Fibroblast of upper back skin (primary cell): Measurements from ENCODE around the gene MRNIP.
A peak's percentile ranks its signal among the peaks of the same experiment; 100 is the strongest.
"Not testable (repeated sequence)": the region's sequence is repeated elsewhere in the genome, so short reads cannot be mapped to it uniquely, and the experiment has no call there.

Experiments used
- DNase-seq: peaks from one replicate; pipeline ENCODE4 v3.0.0-alpha.2; 2013

MRNIP gene

DNA sequence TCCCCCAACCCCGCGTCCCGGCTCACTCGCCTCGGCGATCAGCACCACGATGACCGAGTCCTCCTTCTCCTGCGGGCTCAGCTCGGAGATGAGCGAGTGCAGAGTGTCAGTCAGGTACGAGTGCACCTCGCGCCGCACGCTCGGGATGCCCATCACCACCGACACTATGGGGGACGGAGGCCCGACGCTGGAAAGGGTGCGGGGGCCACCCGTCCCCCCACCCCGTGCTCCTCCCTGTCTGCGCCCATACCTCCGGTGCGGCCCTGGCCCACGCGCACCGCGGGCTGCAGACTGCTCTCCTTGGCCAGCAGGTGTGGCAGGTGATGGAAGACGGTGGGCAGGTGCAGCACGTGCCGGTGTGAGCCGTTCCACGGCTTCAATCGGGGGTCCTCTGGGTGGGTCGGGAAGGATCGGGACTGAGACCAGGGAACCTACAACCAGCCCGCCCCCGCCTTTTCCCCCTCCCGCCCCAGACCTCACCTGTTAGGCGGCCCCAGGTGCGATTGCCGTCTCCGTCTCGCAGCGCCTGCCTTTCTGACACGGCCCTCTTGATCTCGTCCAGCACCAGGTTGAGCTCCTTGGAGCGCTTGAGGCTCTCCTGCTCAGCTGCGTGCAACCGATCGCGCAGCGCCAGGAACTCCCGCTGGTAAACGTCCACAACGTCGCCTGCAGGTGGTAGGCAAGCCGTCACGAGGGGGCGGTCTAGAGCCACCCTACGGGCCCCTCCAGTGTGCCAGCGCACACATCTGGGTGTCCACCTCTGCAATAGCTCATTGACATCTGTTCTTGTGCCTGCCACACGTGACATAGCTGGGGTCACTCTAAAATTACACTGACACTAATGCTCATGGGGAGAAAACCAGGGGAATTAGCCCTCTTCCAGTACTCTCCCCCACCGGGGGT, 57.1 kb downstream of the MRNIP start:
- peak; percentile 51 for DNase-seq

DNA sequence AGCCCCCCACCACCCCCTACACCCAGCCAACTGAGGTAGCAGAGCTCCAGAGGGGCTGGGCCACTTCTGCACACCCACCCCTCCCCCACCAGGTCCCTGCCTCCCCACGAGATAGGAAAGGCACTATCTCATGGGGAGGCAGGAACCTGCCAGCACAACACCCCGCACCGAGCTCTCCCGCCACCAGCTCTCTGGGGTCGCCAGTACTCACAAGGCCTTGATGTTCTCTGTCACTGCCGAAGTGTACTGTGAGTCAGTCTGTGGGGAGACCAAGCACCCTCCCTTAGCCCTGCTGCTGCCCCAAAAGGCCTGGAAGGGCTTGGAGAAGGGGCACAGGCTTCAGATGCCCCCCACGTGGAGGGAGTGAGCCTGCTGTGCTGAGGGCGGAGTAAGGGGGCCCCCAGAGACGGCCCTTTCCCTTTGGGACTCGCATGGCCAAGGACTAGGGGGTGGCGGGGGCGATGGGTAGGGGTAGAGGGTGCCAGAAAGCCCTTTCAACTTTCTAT, 57.9 kb downstream of the MRNIP start:
- DNase-seq: no peak

DNA sequence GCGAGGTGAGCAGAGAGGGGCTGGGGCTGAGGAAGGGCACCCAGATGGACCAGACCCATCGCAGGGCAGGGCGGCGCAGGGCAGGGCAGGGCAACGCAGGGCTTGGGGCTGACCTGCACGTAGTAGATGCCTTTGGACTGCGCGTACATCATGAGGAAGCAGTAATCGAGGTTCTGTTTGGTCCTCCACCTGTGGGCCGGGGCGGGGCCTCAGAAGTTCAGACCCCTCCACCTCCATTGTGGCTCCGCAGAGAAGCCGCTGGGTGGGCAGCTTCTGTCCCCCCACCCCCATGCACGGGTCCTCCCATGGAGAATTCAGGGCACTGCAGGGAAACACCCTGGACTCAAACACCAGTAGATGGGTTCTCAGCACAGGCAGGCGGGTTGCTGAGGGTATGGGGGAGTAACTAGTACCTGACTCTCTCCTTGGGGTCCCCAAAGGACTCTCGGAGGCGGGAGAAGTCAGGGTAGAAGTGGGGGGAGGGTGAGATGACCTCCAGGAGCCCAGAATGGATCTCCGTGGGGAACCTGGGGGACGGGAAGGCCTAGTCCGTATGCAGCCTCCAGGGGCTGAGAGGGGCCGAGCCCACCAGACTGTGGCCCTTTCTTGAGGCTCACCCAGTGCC, 58.4 kb downstream of the MRNIP start:
- no peak for DNase-seq

DNA sequence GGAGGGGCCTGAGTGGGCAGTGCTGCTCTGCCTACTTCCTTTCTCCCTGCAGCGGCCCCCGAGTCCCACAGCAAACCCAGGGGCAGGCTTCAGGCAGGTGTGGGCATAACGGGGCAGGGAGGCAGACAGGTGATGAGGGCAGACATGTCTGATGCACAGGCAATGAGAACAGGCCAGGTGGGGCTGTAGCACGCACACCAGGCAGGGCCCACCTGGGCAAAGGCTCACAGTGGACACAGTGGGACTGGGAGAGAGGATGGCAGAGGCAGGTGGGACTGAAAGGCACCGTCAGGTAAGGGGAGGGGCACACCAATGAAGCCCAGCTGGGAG, 59.0 kb downstream of the MRNIP start:
- no peak for DNase-seq

DNA sequence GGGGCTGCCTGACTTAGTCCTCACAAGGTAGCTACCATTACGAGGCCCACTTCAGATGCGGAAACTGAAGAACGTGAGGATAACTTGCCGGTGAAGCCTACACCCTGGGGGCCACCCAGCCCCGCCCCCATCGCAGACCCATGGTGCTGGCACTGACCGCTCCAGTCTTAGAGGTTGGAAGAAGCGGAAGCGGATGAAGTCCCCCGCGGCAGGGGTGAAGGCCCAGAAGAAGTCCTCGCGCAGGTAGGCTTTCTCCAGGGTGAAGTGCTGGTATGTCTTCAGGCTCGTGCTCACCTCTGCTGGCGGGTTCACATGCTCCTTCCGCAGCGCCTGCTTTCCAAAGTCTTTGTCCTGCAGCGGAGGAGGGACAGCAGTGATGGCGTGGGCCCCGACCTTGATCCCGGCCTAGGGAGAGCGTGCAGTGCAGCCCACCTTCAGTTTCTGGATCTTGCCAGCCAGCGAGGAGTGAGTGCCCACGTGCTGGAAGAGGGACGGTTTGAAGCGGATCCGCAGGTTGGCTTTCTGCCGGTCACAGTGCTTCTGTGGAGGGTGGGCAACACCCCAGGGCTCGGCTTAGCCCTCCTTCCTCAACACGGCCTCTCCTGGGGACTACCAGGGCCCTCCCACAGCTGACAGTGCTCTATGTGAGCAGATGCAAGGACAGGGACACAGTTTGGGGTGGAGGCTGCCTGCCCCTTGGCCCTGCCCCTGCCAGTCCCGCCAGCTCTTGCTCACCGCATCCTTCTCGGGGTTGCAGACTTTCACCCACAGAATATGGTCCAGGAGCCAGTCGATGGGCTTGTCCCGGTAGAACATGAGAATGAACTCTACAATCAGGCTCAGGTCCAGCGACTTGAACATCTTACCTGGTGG, 59.6 kb downstream of the MRNIP start:
- no peak for DNase-seq

DNA sequence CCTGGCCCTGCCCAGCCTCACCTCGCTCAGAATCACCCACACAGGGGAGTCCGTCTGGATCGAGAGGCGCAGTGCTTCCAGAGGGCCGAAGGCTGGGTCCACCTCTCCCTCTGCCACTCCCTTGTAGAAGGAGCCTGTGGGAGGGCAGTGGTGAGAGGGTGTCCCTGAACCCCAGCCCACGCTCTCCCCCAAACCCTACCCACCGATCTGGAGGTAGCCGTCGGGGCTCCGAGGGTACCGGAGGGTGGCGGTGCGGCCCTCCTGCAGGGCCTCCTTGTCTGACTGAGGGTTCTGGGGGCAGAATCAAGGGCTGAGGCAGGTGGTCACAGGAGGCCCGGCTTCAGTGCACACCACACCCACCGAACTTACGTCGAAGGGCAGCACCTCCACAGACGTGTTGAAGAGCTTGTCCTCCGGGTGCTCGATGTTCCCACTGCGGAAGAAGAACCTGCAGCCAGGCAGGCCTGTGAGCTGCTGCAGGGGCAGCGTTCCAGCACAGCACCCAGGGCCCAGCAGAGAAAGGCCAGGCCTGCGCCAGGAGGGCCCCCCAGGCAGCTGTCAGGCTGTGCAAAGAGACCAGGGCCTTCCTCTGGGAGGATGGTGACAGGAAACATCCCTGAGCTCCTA, 60.4 kb downstream of the MRNIP start:
- DNase-seq: no peak

DNA sequence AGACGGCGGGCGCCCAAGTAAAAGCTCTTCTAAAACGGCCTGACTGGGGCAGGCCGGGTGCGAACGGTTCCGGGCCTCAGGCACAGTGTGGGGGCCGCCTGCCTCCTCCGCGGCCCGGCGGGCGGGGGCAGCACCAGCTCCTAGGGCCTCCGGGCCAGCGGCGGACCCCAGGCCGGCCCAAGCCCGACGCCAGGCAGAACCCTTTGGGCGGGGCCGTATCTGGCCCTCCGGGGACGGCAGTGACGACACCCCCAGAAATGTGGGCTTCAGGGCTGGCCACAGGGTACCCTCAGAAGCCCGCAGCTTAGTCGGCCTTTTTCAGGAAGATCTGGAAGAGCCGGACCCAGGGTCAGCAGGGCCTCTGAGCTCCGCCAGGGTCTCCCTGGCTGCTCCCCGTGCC, 60.9 kb downstream of the MRNIP start:
- DNase-seq: no peak

DNA sequence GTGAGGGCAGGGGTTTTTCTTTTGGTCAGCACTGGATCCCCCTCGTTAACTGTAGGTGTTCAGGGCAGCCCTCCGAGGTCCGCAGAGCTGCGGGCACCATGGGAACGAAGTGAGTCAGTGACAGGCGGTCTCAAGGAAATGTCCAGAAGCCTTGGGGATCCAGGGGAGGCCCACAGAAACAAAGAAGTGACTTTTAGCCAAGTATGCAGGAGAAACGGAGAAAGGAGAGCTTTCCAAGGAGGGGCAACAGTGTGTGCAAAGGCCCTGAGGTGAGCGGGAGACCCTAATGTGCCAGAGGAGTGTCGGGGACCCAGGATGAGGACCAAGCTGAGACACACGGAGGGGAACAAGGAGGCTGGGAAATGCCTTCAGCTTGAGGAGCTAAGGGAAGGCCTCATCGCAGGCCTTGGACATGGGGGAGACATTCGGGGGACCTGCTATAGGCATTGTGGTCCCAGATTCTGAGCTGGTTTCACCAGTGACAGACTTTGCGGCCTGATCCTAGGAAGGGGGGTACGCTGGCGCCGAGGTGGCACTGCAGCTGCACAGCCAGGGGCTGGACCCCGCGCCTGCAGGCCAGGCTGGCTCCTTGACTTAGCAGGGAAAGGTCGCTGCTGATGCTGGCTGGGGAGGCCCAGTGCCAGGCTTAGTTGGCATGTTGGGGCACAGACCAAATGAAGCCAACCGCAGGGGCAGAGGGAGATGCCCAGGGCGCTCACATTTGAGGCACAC, 61.6 kb downstream of the MRNIP start:
- no peak for DNase-seq

DNA sequence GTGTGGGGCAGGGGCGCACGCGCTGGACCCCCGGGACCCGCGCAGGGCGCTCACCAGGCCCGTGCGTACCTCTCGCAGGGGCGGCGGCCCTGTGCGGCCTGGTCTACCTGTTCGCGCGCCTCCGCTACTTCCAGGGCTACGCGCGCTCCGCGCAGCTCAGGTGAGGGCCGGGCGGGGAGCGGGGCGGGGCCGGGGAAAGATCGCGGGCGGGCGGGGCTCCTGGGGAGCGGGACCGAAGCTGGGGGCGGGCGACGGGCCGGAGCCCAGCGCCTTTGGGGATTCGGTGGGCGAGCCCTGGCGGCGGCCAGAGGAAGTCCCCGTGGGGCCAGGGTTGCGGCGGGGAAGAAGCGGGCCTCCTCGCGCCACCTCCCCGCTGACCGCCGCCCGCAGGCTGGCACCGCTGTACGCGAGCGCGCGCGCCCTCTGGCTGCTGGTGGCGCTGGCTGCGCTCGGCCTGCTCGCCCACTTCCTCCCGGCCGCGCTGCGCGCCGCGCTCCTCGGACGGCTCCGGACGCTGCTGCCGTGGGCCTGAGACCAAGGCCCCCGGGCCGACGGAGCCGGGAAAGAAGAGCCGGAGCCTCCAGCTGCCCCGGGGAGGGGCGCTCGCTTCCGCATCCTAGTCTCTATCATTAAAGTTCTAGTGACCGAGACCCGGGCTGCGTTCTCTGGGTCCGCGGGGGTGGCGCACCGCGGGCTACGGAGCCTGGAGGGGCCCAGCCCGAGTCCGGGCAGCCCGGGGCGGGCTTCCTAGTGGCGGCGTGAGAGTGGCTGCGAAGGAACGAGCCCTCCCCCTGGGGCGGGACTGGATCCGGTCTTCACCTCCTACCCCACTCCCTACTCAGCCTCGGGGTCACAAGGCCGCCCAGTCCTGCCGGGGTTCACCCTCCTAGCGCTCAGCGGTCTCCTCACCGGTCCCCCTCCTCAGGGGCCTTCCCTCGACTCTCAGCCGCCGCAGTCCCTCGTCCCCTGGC, 62.5 kb downstream of the MRNIP start:
- peak; percentile 68 for DNase-seq

DNA sequence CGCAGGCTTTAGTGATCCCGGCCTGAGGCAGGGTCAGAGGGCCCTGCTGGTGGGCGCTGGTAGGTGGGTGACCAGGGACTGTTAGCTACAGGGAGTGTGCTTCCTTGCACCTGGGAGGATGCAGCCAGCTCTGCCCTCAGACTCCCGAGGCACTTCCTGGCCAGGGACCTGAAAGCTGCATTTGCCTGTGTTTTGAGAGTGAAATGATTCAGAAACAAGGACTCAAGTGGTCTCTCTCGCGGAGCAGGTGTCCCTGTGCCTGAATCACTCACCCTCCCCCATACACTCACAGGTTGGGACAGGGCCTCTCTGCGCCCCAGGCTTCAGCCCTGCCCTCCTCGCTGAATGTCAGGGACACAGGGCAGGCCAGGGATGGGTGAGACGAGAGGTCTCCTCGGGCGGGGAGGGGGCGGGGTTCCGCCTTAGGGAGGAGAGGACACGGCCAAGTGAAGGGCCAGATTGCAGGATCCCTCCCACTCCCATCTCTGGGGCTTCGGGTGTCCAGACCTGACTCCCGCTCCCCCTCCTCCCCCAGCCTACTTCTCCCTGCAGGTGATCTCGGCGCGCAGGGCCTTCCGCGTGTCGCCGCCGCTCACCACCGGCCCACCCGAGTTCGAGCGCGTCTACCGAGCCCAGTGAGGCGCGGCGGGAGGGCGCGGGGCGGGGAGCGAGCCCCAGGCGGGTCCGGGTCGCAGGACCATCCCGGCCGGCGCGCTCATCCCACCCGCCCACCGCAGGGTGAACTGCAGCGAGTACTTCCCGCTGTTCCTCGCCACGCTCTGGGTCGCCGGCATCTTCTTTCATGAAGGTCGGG, 63.4 kb downstream of the MRNIP start:
- no peak for DNase-seq

DNA sequence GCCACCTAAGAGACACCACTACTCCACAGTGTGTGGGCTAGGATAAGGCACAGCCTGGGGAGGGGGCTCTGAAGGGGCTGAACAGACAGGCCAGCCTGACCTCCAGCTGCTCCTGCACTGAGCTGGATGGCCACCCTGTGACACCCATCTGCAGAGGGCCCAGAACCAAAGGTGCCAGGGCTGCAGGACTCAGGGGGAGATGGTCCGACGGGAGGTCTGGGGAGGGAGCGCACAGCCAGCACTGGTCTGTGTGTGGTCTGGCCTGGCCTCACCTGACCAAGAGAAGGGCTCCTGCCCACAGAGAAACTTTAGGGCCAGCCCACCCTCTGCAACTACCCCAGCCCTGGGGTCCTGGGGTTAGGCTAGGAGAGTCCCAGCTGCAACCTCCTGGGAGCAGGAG, 64.0 kb downstream of the MRNIP start:
- no peak for DNase-seq

DNA sequence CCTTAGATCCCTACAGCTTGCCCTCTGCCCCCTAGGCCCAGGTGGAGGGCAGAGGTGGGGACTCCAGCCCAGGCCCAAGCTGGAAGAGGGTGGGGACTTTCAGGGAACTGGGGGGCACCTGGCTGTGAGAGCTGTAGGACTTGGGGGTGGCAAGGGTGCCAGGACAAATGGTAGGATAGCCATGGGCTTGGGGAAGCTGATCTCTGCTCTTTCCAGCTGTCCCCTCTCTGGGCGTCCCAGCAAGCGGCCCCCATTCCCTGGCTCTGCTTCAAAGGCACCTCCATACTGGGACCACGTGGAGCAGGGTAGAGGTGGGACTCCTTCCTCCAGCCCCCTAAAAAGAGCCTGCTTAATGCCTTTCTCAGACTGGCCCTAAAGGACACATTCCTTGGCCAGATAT, 64.4 kb downstream of the MRNIP start:
- no peak for DNase-seq

DNA sequence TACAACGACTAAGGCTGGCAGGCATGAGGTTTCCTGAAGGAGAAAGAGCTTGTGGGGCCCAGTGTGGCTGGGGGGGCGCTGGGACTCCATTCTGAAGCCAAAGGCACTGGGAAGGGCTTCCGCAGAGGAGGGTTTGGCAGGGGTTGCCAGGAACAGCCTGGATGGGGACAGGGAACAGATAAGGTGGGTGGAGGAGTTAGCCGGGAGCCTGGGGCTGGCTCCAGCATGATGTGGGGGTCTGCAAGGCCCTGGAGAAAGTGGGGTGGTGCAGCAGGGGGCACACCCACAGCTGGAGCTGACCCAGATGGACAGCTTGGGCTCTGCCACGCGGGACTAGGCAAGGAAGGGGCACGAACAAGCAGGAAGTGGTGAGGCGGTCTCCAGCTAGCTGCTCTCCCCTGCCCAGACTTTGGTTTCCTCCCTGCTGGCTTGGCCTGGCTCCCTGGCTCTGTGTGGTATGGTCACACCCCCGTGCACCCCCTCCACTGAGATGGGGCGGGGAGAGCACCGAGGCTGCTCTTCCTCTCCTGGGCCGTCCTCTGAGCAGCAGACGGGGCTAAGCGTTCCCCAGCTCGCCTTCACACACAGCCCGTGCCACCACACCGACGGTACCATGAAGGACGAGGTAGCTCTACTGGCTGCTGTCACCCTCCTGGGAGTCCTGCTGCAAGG, 65.0 kb downstream of the MRNIP start, which contains the start of gene LTC4S:
LTC4S (plus strand) TSS at position 519 of the 672 bp plus-strand sequence; CDS start at position 614, 95 bp downstream.
- DNase-seq: peak; percentile 65

DNA sequence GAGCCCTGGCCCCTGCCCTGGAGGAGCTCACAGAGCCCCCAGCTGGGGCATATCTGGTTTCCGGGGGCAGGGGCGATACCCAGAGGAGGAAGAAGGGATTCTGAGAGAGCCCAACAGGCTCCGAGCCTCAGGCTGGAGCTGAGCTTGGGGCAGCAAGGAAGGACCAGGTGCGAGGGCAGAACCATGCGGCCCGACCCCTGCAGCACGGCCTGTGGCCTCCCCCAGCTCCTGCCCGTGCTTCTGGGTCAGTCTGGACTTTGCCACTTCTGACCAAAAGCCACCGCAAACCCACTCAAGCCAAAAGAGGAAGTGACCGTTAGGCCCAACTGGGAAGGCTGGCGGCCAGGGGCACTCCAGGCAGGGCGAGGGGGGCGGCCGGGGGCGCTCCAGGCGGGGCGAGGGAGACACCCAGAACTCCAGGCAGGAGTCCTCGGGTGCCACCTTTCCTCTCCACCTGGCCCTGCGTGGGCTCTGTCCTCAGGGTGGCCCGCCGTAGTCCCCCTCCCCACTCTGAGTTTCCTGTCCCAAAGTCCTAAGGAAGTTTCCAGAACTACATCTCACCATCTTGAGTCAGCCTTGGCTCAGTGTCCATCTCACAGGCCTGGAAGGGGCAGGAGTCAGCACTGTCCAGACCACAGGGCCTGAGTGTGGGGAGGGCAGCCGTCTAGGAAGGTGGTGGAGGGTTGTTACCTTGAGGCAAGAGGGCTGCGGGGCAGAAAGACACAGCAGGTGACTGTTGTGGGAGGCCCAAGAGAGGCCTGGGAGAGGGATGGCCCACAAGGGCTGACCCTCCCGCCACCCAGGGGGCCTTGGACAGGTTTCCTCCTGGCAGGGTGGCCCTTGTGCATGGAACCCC, 65.8 kb downstream of the MRNIP start:
- no peak for DNase-seq

DNA sequence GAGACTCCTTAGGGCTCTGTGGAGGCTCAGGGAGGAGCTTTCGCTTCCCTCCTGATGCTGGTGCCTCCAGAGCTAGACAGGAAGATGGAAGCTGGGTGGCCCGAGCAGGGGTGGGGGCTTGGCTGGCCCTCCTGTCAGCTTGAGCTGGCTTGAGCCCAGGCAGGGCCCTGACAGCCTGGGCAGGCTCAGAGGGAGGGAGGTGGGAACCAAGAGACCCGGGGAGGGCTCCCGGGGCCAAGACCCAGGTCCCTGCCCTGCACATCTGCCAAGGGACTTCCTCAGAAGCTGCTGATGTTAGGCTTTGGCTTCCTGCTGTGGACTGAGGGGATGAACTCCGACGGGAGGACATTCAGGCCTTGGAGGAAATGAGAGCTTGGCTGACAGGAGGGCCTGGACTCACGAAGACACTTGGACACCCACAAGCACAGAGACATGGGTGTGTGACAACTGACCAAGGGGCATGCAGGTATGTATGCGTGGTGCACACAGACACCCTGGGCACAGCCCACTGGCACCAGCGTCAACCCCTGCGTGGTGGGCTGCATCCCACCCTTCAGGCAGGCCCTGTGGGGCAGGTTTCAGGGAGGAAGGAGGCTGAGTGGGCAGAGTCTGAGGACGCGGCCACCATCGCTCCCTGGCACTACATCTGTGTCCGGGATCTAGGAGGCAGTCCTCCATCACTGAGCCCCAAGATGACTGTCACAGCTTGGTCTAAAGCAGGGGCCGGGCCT, 66.6 kb downstream of the MRNIP start:
- no peak for DNase-seq

DNA sequence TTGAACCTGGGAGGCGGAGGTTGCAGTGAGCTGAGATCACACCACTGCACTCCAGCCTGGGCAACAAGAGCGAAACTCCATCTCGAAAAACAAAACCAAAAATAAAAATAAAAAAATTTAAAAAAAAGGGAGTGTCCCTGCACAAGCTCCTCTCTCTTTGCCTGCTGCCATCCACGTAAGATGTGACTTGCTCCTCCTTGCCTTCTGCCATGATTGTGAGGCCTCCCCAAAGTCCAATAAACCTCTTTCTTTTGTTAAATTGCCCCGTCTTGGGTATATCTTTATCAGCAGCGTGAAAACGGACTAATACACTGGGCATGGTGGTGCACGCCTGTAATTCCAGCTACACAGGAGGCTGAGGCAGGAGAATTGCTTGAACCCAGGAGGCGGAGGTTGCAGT, 69.3 kb downstream of the MRNIP start:
- not testable (repeated sequence) for DNase-seq

DNA sequence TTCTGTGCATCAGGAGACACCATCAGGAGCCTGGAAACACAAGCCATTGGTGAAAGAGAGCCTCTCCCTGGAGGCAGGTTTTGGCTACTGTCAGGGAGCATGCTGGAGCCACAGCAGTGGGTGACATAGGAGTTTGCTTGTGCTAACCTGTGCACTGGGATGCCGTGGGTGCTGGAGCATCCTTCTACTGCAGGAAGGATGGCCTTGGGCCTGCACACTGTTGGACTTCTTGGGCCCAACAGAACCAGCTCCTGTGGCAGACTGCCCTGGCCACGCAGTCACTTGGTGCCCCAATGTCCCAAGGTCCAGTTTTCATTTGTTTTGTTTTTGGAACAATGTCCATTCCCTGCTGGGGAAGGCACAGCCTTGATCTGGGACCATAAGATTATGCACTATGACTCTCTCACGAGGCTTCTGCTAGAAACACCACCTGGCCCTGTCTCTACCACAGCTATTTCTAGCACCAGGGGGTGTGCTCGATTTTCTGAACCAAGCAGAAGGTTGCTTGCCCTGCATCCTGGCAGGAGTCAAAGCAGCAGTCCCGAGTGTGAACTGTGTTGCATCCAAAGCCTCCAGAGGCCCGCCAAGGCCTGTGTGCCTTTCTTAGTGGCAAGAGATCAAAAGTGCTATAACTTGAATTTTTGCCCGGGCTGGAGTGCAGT, 70.3 kb downstream of the MRNIP start:
- DNase-seq: no peak
